Epidermal melanocyte (primary cell): Measurements from ENCODE around the gene SF1.
A peak's percentile ranks its signal among the peaks of the same experiment; 100 is the strongest.

ENCODE experiments used
- DNase-seq: peaks from one replicate; pipeline ENCODE4 v3.0.0; 2011; ENCODE audit warnings: low spot score; ENCODE audit not compliant: insufficient read length

SF1 gene

GRCh38 chr11:64745521-64746328 lies 32.6 kb downstream of the SF1 start:
- DNase-seq: peak; percentile 55

- DNase-seq: no peak
Measured at GRCh38 chr11:64745189-64745520, 33.2 kb downstream of the SF1 start.

GRCh38 chr11:64744544-64745188 lies 33.7 kb downstream of the SF1 start:
- DNase-seq: no peak

DNA sequence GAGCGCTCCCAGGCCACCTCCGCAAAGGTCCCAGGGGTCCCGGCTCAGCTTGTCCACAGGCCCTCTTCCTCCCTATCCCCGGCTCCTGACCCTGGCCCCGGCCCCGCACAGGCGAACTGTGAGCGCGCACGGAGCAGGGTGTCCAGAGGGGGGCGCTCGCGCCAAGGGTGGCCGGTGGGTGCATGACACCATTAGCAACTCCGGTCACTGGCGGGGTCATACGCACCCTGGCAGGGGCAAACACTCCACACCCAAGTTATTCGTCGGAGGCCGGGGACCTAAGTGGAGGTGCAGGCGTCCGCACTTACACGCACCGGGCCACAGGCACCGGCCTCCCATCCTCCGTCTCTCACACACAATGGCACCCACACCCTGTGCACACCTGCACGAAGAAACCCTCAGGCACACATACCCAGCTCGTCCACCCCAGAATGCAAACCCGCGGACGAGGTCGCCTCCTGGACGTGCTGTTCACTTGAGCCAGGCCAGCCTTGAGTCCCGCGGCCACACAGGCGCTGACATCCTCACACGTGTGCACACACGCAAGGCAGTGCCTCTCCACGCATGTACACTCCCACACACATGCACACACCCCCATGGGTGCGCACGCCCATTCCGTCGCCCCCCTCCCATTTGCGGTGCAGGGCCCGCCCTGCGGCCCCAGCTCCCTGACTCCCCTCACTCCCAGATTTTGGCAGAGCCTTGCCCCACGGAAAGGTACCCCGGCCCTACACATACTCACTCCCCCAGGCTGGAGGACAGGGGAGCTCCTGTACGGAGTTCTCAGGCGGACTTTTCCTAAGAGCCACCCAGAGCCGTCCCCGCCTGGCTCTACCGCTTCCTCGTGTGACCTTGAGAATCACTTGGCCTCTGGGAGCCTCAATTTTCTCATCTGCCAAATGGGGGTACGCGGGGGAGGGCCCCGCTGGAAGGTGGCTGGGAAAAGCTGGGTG lies 34.5 kb downstream of the SF1 start, which contains the start of gene RASGRP2:
TSS of gene RASGRP2 (minus strand) at position 552 of the 953 bp plus-strand sequence. CDS start 1,276 bp downstream, outside the sequence.
- DNase-seq: peak; percentile 24

DNA sequence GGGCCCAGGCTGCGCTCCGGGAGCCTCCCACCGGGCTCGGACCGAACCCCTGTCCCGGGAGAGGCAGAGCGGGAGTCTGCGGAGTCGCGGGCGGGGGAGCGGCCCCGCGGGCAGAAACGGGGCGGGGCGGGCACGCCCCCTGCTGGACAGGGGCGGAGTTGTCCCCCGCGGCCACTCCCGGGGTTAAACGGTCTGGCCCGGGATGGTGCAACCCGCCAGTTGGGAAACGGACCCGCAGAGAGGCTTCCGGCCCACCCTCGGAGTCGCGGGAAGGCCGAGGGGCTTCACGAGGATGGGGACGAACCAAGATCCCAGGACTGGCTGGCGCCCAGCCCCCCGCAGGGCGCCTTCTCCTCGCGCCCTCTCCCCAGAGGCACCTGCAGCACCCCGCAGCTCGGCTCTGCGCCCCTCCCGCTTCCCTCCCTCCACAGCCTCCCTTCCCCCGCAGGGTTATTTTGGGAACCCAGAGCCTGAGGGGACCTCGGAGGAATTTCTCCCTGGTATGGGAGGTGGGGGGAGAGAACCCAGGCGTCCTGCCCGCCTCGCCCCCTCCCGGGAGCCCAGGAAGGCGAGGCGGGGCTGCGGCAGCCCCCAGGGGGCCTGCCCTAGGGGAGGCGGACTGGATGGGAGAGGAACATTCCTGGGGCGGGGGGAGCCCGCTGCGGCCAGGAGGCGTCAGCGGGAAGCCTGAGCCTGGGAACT lies 35.3 kb downstream of the SF1 start:
- peak; percentile 90 for DNase-seq

DNA sequence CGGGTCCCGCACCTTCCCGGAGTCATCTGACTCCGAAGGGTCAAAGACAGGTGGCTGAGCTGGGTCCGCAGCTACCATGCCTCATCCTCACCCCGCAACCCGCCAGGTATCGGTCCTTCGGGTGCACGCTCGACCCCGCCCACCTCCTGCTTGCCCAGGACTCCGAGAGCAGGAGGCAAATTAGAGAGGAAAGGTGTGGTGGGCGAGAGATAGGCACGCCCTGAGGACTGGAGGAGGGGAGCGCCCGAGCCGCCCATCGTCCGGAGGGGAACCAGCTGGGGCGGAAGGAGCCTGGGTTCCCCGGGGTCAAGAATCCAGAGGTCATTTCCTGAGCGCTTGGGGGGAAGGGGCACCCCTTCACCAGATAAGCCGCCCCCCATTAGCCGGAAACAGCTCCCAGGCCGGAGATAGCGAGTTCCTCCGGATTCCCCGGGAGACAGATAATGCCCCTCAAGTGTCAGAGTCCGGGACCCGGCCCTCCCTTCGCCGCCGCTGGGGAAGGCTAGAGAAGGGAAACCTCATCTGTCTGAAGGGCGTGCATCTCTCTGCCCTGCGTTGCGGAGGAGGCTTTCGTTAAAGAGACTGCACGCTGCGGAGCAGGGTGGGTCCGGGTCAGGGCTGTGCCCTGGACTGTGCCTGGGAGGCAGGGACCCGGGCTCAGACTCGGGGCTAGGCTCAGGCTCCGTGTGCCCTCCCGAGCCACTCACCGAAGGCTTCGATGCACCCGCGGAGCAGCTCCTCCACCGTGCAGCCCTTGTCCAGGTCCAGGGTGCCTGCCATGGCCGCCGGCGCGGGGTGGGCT lies 36.1 kb downstream of the SF1 start:
- no peak for DNase-seq

DNA sequence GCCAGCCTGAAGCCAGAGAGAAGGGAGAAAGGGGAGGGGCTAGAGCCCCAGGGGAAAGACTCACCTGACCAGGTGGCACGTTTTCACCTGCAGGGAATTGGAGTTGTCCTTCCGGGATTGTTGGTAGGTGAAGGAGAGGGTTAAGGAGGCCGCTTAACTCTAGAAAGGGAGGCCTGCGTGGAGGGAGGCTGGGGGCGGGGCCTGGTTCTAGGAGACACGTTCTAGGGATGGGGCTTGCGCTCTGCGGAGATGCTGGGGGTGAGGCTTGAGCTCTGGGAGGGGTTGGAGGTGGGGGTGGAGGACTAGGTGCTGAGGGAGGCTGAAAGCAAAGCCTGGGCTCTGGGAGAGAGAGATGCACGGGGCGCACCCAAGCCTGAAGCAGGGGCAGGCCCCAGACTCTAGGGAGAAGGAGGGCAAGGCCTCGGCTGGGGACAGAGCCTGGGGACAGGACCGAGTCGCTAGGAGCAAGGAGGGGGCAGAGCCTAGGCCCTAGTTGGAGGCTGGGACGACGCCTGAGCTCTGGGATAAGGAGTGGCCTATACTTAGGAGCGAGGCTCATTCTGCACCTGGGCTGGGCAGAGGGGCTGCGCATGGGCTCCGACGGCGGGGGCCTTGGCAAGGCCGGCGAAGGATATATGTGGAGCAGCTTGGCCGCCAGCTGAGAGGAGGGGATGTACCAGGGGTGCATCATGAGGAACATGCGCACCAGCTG lies 36.8 kb downstream of the SF1 start:
- peak; percentile 7 for DNase-seq

DNA sequence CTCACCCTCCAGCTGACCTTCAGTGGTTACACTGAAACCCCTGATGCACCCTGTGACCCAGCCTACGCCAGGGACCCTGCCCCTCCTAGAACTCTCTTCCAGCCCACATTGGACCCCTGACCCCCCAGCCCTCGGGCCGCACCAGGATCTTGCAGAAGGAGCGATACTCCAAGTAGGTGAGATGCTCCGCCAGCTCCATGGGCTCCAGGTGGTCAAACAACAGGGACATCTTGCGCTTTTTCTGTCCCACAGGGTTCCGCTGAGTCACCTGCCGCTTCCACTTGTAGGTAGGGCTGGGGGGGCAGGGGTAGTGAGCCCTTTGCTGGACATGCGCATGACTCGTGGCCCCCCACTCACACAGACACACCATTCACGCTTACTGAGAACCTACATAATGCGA lies 38.5 kb downstream of the SF1 start:
- DNase-seq: no peak

DNA sequence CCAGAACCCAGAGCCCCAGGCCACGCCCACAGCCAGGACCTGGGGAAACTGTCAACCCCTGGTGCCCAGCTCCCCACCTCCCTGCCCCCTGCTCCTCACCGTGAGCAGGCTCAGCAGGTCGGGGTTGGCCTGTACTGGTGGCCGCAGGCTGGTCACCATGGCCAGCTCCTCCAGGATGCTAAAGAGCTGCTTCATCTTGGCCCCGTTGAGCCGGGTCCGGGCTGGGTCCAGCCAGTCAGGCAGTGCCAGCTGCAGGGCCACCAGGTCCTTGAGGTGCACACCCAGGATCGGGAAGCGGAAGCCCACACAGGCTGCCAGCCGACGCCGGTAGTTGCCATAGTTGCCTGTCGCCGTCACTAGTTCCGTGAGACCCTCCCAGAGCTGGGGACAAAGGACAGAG lies 41.7 kb downstream of the SF1 start:
- no peak for DNase-seq

GRCh38 chr11:64735725-64736259 lies 42.5 kb downstream of the SF1 start:
- no peak for DNase-seq

GRCh38 chr11:64734811-64735724 lies 43.3 kb downstream of the SF1 start:
- no peak for DNase-seq

DNA sequence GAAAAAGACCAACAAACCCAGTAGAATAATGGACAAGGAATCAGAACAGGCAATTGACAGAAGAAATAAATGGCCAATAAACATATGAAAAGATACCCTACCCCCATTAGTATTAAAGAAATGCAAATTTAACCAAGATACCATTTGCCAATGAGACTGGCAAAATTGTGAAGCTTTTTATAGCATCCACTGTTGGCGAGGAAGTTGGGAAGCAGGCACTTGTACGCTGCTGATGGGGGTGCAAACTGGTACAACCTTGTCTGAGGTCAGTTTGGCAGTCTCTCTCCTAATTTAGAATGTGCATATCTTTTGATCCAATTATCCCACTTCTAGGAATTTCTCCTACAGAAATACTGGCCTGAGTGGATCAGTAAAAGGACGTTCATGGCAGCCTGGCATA lies 46.7 kb downstream of the SF1 start:
- no peak for DNase-seq

GRCh38 chr11:64729851-64730382 lies 48.4 kb downstream of the SF1 start:
- DNase-seq: no peak

DNA sequence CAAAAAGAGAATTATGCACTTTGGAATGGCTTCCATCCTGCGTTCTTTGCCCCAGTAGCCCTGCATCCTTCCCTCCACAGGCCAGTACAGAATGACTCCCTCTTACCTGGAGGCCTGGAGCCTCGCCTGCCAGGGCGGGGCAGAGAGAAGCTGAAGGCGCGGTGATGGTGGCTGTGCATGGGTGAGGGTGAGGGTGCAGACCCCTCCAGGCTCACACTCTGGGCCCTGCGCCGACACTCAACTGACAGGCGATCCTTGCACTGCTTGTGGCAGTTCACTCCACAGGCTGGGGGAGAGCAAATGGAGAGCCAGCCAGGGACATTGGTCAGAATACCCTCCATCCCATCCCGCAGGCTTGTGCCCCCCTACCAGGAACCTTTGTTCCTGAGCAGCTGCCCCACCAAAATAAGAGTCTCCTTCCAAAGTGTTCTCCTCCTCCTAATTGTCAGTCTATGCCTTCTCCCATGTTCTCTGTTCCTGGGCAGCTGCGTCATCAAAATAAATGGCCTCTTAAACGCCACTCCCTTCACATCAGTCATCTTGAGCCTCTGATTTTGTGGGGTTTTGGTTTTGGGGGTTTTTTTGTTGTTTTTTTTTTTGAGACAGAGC lies 49.5 kb downstream of the SF1 start:
- no peak for DNase-seq

GRCh38 chr11:64726867-64727530 lies 51.3 kb downstream of the SF1 start:
- no peak for DNase-seq

DNA sequence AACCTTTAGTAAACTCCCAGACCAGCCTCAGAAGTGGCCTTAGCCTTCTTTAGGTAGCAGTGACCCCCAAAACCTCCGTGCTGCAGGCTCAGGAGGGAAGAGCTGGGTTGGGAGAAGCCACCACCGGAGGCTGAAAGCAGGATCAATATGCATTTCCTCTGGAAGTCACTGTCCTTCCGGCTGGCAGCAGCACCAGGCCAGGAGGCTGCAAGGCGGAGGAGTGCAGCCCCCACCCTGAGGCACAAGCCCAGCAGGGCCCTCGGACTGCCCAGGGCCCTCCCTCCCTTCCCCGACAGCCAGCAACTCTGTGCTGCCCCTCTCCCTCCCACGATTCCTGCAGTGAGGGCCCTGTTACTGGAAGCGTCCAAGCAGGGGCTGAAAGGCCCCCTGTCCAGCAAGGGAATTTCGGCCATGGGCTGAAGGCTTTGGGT lies 52.1 kb downstream of the SF1 start:
- DNase-seq: no peak

GRCh38 chr11:64724863-64725532 lies 53.3 kb downstream of the SF1 start:
- no peak for DNase-seq
